ENCODE data around the gene ZEB2.
A peak's percentile ranks its signal among the peaks of the same experiment; 100 is the strongest.

Gene ZEB2

DNA sequence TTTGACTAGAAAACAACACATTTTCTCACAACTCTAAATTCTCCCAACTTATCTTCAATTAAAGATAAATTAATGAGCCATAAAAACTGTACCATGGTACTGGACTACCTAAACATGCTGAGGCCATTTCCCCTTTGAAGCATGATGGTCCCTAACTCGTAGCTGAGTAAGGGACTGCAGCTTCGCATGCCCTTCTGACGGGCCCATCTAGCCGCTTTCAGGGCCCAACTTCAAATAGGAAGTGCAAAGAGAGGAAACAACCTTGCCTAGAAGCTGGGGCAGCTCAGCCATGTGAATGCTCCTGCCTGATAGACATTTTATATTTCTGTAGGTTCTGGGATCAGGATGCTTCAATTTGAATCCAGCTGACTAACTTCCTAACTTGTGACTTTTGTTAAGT lies 72.4 kb downstream of the ZEB2 start:
- no peak for DNase-seq

GRCh38 chr2:144446136-144446535 lies 73.8 kb downstream of the ZEB2 start:
- DNase-seq: no peak

DNA sequence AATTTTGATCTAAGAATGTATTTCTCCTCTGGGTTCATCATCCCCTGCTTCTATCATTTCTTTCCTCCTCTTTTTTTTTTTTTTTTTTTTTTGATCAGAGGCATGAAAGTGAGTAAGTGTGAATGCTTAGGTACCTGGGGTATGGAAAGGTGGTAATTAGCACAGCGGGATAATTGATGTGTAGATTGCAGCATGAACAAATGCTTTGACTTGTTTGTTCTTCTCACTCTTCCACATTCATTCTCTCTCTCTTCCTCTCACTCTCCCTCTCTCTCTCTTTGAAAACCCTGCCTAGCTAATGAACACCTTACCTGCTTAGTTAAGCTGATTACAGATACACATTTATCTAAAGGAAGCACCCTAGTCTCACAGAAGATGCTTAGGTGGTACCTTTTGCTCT lies 74.7 kb downstream of the ZEB2 start:
- no peak for DNase-seq

GRCh38 chr2:144443837-144444817 lies 75.8 kb downstream of the ZEB2 start:
- DNase-seq: no peak

- peak; percentile 94 for DNase-seq
These were observed 78.2 kb downstream of the ZEB2 start for GRCh38 chr2:144441711-144442141.

DNA sequence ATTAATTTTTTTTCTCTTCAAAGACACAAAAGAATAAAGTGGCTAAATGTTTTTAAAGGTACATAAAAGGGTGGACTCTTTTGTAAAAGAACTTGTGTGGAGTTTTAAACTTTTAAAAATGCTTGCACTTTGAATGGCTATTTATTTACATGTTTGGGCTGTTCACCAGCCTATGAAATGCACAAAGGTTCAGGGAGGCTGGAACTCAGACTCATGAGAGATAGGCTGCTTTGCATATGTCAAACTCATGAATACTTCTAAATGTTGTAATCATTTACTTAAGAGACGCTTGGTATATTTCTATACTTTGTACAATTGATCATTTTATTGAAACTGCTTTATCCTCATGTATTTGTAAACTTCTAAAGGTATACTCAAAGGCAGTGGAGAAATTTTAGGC lies 79.9 kb downstream of the ZEB2 start:
- DNase-seq: no peak

GRCh38 chr2:144438801-144439631 lies 80.9 kb downstream of the ZEB2 start:
- no peak for DNase-seq

DNA sequence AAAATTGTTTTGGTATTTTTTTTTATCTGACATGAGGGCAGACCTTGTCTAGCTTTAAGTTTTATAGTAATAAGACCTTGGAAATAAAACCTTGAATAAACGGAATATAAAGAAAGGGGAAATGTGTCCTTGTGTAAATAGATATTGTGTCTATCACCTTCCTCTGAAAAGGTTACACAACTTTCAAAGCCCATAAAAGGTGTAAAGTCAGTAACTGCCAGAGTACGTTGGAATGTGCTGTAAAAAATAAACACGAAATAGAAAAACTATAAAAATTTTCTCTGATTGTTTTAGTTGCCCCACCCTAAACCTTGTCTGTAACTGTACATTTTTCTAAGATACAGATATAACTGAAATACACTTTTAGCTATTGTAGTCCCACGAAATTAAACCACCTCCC lies 82.3 kb downstream of the ZEB2 start:
- no peak for DNase-seq

DNA sequence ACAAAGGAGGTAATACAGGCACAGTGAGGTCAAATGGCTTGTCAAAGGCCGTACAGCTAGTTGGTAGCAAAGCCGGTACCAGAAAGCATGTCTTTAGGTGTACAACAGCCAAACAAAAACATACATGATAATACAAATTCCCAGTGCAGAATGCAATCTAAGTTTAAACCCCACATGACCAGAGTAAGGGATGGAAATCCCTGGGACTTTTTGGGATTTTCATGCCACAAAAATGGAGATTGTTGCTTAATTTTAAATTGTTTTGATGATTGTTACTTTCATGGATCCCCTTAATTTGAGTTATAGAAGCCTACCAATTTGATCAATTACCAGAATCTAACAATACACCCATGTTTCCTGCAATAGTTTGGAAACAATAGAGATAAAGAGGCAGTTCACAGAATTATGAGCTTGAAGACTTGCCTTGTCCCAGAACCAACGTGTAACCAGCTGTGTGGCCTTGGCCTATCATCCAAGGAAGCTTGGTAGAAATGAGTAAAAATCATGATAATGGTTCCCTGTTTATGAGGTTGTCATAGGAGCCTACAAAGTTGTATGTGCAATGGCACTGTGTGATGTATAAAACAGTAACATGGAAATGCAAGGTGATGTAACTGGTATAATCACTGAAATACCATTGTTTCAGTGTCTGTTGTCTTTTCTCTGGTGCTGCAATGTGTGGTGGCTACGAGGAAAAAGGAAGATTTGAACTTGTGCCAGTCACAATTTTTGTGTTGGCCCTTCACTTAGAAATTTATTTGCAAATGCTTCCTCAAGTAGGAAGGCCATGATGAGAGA lies 85.3 kb downstream of the ZEB2 start:
- no peak for DNase-seq

- DNase-seq: no peak
These were observed 87.0 kb downstream of the ZEB2 start for GRCh38 chr2:144432921-144433320.

- DNase-seq: no peak
These were observed 87.9 kb downstream of the ZEB2 start for GRCh38 chr2:144431998-144432397.

- no peak for DNase-seq
These were observed 88.5 kb downstream of the ZEB2 start for GRCh38 chr2:144431392-144431783.

- no peak for DNase-seq
These were observed 89.1 kb downstream of the ZEB2 start for GRCh38 chr2:144430722-144431391.

- DNase-seq: no peak
These were observed 90.4 kb downstream of the ZEB2 start for GRCh38 chr2:144429396-144430112.

DNA sequence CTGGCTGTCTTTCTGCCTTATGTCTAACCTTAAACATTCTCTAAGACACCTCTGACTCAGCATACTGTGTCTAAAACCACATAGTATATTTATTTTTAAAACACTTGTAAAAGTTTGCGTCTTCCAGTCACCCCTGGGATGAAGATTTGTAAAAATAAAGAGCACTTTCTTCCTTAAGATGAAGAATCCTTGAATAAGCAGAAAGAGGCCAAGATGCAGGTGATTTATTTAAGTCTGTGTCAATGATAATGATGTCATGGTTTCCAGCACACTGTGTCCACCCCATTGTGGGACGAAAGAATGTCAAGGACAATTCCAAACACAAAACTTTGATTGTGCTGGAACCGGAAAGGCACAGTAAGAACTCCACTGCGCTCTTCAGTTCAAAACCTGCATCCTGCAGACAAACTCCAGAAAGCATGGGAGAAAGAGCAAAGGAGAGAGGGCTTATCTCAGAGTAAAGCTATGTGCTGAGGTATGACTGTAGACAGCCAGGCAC lies 92.9 kb downstream of the ZEB2 start:
- DNase-seq: no peak

DNA sequence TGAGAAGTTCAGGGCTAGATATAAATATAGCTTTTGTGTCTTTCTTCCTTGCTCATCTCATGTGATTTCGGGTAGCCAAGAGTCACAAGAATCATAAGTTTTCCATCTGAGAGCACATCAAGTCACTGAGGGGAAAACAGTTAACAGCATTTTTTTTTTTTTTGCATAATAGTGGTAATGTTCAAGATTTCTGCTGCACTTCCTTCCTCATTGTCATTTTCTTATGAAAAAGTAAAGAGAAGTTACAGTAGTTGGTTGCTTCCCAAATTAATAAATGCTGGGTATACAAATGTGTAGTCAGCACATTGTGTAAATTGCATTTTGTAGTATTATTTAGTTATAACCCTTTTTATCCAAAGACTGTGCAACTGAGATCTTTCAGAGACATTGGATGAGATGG lies 93.6 kb downstream of the ZEB2 start:
- DNase-seq: peak; percentile 38

- no peak for DNase-seq
These were observed 95.2 kb downstream of the ZEB2 start for GRCh38 chr2:144424559-144425240.

- no peak for DNase-seq
These were observed 98.1 kb downstream of the ZEB2 start for GRCh38 chr2:144421606-144422510.

- DNase-seq: no peak
These were observed 100.7 kb downstream of the ZEB2 start for GRCh38 chr2:144419218-144419617.

GRCh38 chr2:144415386-144415785 lies 104.5 kb downstream of the ZEB2 start:
- no peak for DNase-seq

All from hematopoietic multipotent progenitor cell treated with erythropoietin and hydrocortisone succinate and interleukin-3 and kit ligand, for 6 days (in vitro differentiated cells).